Mesenchymal stem cell (in vitro differentiated cells and primary cell): ENCODE data around the gene DNAJB7.

Experiments used
- DNase-seq: peaks from one replicate; pipeline ENCODE4 v3.0.0-alpha.2; 2013
- H2AFZ ChIP-seq: one replicate; pipeline ENCODE4 v1.6.1; 2013; ENCODE audit warnings: low read depth, mild to moderate bottlenecking, control low read depth, inconsistent platforms, low read length, moderate library complexity
- H2AK5ac ChIP-seq: 2 replicates; pipeline ENCODE4 v1.6.1; 2013; ENCODE audit warnings: low read length, moderate library complexity, mild to moderate bottlenecking, inconsistent platforms; ENCODE audit not compliant: severe bottlenecking
- H2BK120ac ChIP-seq: one replicate; pipeline ENCODE4 v1.6.1; 2013; ENCODE audit warnings: low read depth, mild to moderate bottlenecking, inconsistent platforms, low read length, moderate library complexity
- H2BK12ac ChIP-seq, 2 experiments: one replicate each; pipeline ENCODE4 v1.6.1; 2013; ENCODE audit warnings: inconsistent platforms in 2 of 2, low read length in 2 of 2, mild to moderate bottlenecking in 2 of 2, moderate library complexity in 2 of 2, control low read depth in 1 of 2
- H2BK15ac ChIP-seq: one replicate; pipeline ENCODE4 v1.6.1; 2013; ENCODE audit warnings: mild to moderate bottlenecking, low read depth, inconsistent platforms; ENCODE audit not compliant: poor library complexity, severe bottlenecking
- H2BK5ac ChIP-seq: 2 replicates; pipeline ENCODE4 v1.6.1; 2013; ENCODE audit warnings: low read depth, mild to moderate bottlenecking, low read length, control low read depth, inconsistent platforms; ENCODE audit not compliant: poor library complexity, severe bottlenecking
- H3K14ac ChIP-seq, 2 experiments: one replicate each; pipeline ENCODE4 v1.6.1; 2013; ENCODE audit warnings: inconsistent platforms in 2 of 2, low read length in 2 of 2, control low read depth in 1 of 2, mild to moderate bottlenecking in 1 of 2, moderate library complexity in 1 of 2
- H3K18ac ChIP-seq, 2 experiments: one replicate each; pipeline ENCODE4 v1.6.1; 2013; ENCODE audit warnings: inconsistent platforms in 2 of 2, low read length in 2 of 2, control low read depth in 1 of 2, low read depth in 1 of 2, mild to moderate bottlenecking in 1 of 2
- H3K23ac ChIP-seq, 2 experiments: one replicate each; pipeline ENCODE4 v1.6.1; 2013; ENCODE audit warnings: inconsistent platforms in 2 of 2, low read length in 2 of 2, mild to moderate bottlenecking in 2 of 2, moderate library complexity in 2 of 2, control low read depth in 1 of 2
- H3K27ac ChIP-seq: 2 replicates; pipeline ENCODE4 v1.5.1; 2013; ENCODE audit warnings: mild to moderate bottlenecking, moderate library complexity, low read length, control low read depth, inconsistent platforms; ENCODE audit not compliant: poor library complexity, severe bottlenecking
- H3K27me3 ChIP-seq, 2 experiments: 2 replicates each; pipeline versions ENCODE4 v1.6.1 to v1.7.0; 2013; ENCODE audit warnings: low read length in 2 of 2, mild to moderate bottlenecking in 2 of 2, moderate library complexity in 2 of 2, control low read depth in 1 of 2, inconsistent platforms in 1 of 2; ENCODE audit not compliant: control insufficient read depth in 1 of 2, insufficient read depth in 1 of 2
- H3K36me3 ChIP-seq, 2 experiments: 2 replicates each; pipeline versions ENCODE4 v1.6.1 to v1.7.0; 2013; ENCODE audit warnings: low read length in 2 of 2, control low read depth in 1 of 2, inconsistent platforms in 1 of 2, low read depth in 1 of 2, mild to moderate bottlenecking in 1 of 2; ENCODE audit not compliant: insufficient read depth in 2 of 2, control insufficient read depth in 1 of 2
- H3K4ac ChIP-seq, 2 experiments: one replicate each; pipeline ENCODE4 v1.6.1; 2013; ENCODE audit warnings: inconsistent platforms in 2 of 2, low read length in 2 of 2, mild to moderate bottlenecking in 2 of 2, moderate library complexity in 2 of 2, control low read depth in 1 of 2, low read depth in 1 of 2
- H3K4me1 ChIP-seq: 2 replicates; pipeline ENCODE4 v1.6.1; 2013; ENCODE audit warnings: low read depth, low read length, control low read depth; ENCODE audit not compliant: control insufficient read depth, insufficient read depth
- H3K4me2 ChIP-seq: 2 replicates; pipeline ENCODE4 v1.6.1; 2013; ENCODE audit warnings: low read length, mild to moderate bottlenecking, inconsistent platforms; ENCODE audit not compliant: poor library complexity, severe bottlenecking
- H3K4me3 ChIP-seq, 2 experiments: 2 replicates each; pipeline versions ENCODE4 v1.5.1 to v1.7.0; 2013; ENCODE audit warnings: low read length in 2 of 2, mild to moderate bottlenecking in 2 of 2, control low read depth in 1 of 2, low read depth in 1 of 2; ENCODE audit not compliant: insufficient read depth in 1 of 2
- H3K79me1 ChIP-seq: replicated peaks from 2 replicates; pipeline ENCODE4 v1.6.1; 2013; ENCODE audit warnings: mild to moderate bottlenecking, control low read depth, low read length, inconsistent platforms; ENCODE audit not compliant: poor library complexity, severe bottlenecking
- H3K9ac ChIP-seq: 2 replicates; pipeline ENCODE4 v1.7.0; 2013; ENCODE audit warnings: mild to moderate bottlenecking, low read length, moderate library complexity
- H3K9me3 ChIP-seq: 2 replicates; pipeline ENCODE4 v1.7.0; 2013; ENCODE audit warnings: mild to moderate bottlenecking, low read length; ENCODE audit not compliant: control insufficient read depth
- H4K8ac ChIP-seq: one replicate; pipeline ENCODE4 v1.6.1; 2013; ENCODE audit warnings: inconsistent platforms, mild to moderate bottlenecking, low read length, moderate library complexity
- H4K91ac ChIP-seq: one replicate; pipeline ENCODE4 v1.6.1; 2013; ENCODE audit warnings: mild to moderate bottlenecking, low read length, inconsistent platforms
- WGBS: methylation state at CpG from one replicate; pipeline ENCODE4 v1.1.7; 2013; ENCODE audit warnings: mixed read lengths; 5-methylcytosine and 5-hydroxymethylcytosine counted together
- small RNA-seq: library from polyadenylated mRNA; stranded (forward); fragments of <200 nt; extraction: miRNeasy Mini kit (QIAGEN cat#:217004); gene quantifications from one replicate; pipeline ENCODE3, GENCODE V24; 2013; ENCODE audit warnings: low read depth

Gene DNAJB7

GRCh38 chr22:40818192-40818746, 43.6 kb downstream of the DNAJB7 start:
- Histone ChIP-seq H3K9me3 (no peaks in the 10 kb centered on the region), H3K4ac (no peak overlapping the region), H2BK120ac (no peak overlapping the region), H3K27ac (no peak overlapping the region), H3K14ac (no peak overlapping the region), H2AK5ac (no peak overlapping the region), H3K4me3 (peak overlapping the region; percentile 85 to 96), H3K18ac (no peak overlapping the region), H3K9ac (peak overlapping the region; percentile 89), H3K23ac (no peak overlapping the region), H2BK15ac (no peak overlapping the region), H2AFZ (no peak overlapping the region), H4K8ac (no peak overlapping the region), H3K4me2 (peak overlapping the region; percentile 86), H3K27me3 (no peaks in the 10 kb centered on the region), H4K91ac (no peak overlapping the region), H3K36me3 (peaks cover 5 to 20% of the 10 kb centered on the region in 2 experiments), H3K79me1 (peaks cover 16% of the 10 kb centered on the region), H2BK12ac (no peak overlapping the region), H2BK5ac (no peak overlapping the region), H3K4me1 (peaks cover 8% of the 10 kb centered on the region)
- WGBS: 78% methylated on average over 13 of the region's 14 CpGs
- no peak for DNase-seq

- Histone ChIP-seq H3K4me3 (peak overlapping the region in 1 of 2 experiments; percentile 85), H3K4ac (no peak overlapping the region), H4K8ac (no peak overlapping the region), H2BK5ac (no peak overlapping the region), H3K23ac (no peak overlapping the region), H3K27me3 (no peaks in the 10 kb centered on the region), H3K27ac (no peak overlapping the region), H3K9me3 (no peaks in the 10 kb centered on the region), H2BK15ac (no peak overlapping the region), H2AK5ac (no peak overlapping the region), H3K18ac (no peak overlapping the region), H2BK120ac (no peak overlapping the region), H3K14ac (no peak overlapping the region), H3K9ac (peak overlapping the region; percentile 89), H2AFZ (no peak overlapping the region), H3K4me1 (peaks cover 8% of the 10 kb centered on the region), H3K4me2 (no peak overlapping the region), H3K79me1 (peaks cover 16% of the 10 kb centered on the region), H2BK12ac (no peak overlapping the region), H3K36me3 (peaks cover 5 to 17% of the 10 kb centered on the region in 2 experiments), H4K91ac (no peak overlapping the region)
- DNase-seq: no peak
- 100% methylated on average over 4 of the region's 4 CpGs for WGBS
Observed at GRCh38 chr22:40817737-40818136, 44.2 kb downstream of the DNAJB7 start.

GRCh38 chr22:40813912-40814315, 48.0 kb downstream of the DNAJB7 start:
- H3K4me1 ChIP-seq: peaks cover 11% of the 10 kb centered on the region
- no peak overlapping the region for H2AFZ ChIP-seq
- H3K14ac ChIP-seq: no peak overlapping the region
- no peaks in the 10 kb centered on the region for H3K27me3 ChIP-seq
- H3K4me3 ChIP-seq: no peak overlapping the region
- peaks cover 3 to 10% of the 10 kb centered on the region in 2 experiments for H3K36me3 ChIP-seq
- H2BK15ac ChIP-seq: no peak overlapping the region
- no peak overlapping the region for H3K23ac ChIP-seq
- H3K9me3 ChIP-seq: no peaks in the 10 kb centered on the region
- no peak overlapping the region for H4K91ac ChIP-seq
- DNase-seq: no peak
- H2BK5ac ChIP-seq: no peak overlapping the region
- no peak overlapping the region for H3K9ac ChIP-seq
- no peak overlapping the region for H3K4ac ChIP-seq
- no peak overlapping the region for H3K18ac ChIP-seq
- no peak overlapping the region for H3K27ac ChIP-seq
- H4K8ac ChIP-seq: no peak overlapping the region
- H3K4me2 ChIP-seq: no peak overlapping the region
- H2BK12ac ChIP-seq: no peak overlapping the region
- H3K79me1 ChIP-seq: peaks cover 26% of the 10 kb centered on the region
- no peak overlapping the region for H2AK5ac ChIP-seq
- H2BK120ac ChIP-seq: no peak overlapping the region

Small RNAs within 50 kb of the gene (small RNA-seq; reads per million reads assigned to genes)
- 1.7 reads per million for gene MIR4766
